Stimulated activated CD4-positive, alpha-beta T cell treated with anti-CD3 and anti-CD28 coated beads, Interleukin-4, amount 100 ng/mL, for 48 hours (primary cell): ENCODE data around the gene RTN4R.
"Not testable (repeated sequence)": the region's sequence is repeated elsewhere in the genome, so short reads cannot be mapped to it uniquely, and the experiment has no call there.

ENCODE experiments used
- DNase-seq, 2 donors: peaks; one replicate each; pipeline ENCODE4 v3.0.0-alpha.2; 2020; ENCODE audit warnings: low read depth in 2 of 2

RTN4R gene

DNA sequence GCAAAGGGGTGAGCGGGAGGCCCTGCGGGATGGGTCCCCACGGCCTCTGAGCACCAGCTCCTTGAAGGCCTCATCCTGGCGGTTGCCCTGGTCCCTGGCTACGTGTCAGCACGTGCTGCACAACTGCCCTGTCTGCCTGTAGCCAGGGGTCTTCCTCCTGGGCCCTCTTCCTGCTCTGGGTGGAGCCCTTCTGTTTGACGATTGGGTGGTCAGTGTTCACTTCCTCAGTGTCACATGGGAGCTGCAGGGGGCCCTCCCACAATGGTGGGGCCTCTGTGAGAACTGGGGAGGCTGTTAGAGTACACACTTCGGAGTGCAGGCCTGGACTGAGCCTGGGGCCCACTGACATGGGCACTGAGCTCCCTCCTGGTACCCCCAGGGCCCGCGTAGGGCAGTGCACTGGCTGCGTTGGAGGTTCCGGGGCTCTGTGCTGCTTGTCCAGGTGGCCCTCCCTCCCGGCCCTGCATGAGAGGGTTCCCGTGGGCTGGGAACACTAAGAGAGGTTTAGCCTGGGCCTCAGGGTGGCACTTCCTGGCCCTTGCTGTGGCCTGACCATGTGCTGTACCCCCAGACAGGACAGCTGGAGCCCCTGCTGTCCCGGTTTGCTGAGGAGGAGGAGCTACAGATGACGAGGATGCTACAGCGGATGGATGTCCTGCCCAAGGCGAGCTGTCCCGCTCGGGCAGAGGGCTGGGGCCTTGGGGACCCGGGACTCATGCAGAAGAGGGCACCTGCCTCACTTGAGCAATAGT, 38.0 kb upstream of the RTN4R start:
- DNase-seq: no peak

DNA sequence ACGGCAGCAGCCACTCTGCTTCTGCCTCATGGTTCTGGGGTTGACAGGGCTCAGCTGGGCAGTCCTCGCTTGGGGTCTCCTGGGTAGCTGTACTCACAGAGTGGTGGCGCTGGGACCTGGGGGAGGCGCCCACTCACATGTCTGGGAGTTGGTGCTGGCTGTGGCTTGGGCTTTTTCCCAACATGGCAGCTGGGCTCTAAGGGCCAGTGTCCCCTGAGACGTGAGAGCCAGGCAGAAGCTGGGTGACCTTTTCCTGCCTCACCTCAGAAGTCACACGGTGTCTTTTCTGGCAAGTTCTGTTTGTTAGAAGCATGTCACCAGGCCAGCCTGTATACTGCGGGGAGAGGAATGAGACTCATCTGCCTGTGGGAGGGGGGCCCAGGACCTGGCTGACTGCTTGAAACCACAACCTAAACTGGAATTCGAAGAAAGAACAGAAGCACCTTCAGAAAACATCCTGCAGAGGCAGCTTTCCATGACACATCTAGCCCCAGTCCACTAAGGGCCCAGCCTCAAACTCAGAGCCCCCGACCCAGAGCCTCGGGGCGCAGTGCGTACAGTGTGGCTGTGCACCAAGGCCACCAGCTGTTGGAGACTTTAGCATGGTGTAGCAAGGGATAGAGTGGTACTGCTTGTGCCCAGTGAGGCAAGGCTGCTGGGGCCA, 37.2 kb upstream of the RTN4R start:
- not testable (repeated sequence) for DNase-seq

DNA sequence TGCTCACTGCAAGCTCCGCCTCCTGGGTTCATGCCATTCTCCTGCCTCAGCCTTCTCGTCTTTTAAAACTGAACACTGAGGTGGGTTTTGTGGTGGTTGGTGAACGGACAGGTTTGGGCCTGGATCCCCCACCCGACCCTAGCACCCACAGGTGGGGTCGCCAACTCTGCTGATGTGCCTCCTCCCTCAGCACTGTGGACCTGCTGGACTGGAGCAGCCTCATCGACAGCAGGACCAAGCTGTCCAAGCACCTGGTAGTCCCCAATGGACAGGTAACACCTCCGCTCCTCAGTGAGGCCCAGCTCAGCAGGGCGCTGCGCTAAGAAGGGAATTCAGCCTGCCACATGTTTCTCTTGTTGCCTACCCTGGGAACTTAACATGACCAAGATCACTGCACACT, 36.5 kb upstream of the RTN4R start:
- DNase-seq: no peak

DNA sequence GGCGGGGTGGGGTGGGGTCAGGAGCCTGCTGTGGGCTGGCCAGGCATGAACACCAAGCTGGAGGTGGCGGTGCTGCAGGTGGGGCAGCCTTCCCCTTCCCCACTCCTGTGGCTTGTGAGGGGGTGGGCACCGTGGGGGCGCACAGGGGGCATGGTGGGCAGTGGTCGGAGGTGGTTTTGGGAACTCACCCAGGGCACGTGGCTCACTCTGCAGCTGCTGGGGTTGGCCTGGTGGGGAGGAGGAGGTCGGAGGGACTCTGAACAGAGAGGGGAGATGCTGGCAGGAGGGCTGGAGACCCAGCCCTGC, 35.1 kb upstream of the RTN4R start:
- DNase-seq: not testable (repeated sequence)

DNA sequence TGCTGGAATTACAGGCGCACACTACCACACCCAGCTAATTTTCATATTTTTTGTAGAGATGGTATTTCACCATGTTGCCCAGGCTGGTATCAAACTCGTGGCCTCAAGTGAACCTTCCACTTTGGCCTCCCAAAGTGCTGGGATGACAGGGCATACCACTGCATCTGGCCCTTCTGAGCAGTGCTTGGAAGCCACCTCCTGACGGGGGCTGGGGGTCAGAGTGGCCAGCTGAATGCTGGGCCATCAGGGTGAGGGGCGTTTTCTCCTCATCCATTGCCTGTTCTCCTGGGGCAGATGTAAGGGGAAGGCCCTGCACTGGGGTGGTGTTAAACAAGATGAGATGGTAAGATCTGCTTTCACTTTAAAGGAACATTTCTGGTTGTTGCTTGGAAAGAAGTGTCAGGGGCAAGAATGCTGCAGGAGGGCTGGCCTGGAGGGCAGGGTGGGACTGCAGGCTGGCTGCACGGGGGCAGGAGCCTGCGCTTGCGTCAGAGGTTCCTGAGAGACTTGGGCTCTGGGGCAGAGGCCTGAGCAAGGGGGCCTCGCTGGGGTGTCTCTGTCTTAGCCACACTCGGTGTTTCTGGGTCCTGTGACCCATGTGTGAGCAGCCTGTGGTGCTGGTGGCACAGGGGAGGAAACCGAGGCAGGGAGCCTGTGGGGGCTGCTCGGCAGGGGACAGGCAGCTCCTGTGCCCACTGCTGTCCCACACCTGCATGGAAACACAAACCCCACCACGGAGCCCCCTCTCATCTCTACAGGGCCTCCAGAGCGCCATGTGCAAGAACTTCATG, 34.5 kb upstream of the RTN4R start:
- no peak for DNase-seq

DNA sequence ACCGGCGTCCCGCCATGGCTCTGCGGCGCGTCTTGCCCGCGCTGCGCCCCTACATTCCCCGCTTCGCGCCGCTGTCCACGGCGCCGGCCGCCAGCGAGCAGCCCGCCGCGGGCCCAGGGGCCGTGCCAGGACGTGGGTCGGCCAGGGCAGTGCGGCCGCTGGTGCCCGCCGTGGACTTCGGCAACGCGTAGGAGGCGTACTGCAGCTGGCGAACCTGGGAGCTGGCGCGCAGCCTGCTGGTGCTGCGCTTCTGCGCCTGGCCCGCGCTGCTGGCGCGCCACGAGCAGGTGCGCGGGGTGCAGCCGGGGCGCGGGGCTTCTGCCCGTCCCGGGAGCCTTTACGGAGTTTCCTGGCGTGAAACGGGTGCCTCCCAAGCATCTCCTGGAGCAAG, 31.6 kb upstream of the RTN4R start:
- DNase-seq: no peak

DNA sequence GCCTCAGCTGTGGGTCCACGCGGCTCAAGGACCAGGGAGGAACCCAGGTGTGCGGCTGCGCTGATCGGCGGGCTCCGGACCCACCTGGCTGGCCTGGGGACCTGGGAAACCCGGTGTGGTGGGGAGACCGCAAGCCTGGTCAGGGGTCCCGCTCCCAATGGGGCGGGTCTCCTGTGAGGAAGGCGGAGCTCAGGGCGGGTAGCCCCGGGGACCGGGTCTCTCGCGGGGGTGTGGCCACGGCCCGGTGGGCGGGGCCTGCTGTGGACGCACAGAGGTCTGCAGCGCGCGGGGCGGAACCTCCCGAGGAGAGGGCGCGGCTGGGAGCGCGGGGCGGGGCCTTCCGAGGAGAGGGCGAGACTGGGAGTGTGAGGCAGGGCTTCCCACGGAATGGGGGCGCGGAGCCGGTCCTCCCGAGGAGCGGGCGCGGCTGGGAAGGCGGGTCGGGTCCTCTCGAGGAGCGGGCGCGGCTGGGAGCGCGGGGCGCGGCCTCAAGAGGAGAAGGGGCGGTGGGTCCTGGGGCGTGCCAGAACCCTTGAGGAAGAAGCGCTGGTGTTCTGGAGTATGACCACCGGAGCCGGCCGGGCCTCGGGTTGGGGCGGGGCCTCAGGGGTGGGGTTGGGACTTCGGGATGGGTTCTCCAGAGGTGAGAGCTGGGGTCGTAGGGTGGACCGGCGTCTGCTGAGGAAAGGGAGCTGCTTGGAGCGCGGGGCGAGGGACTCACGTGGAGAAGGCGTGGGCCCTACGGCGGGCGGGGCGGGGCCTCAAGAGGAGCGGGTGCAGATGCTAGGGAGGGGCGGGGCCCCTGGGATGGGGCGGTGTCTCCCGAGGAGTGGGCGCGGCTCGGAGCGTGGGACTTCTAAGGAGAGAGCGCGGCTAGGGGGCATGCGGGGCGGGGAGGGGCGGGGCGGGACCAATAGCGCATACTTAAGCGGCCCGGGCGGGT, 31.0 kb upstream of the RTN4R start:
- peak; percentile 85 to 88 for DNase-seq

DNA sequence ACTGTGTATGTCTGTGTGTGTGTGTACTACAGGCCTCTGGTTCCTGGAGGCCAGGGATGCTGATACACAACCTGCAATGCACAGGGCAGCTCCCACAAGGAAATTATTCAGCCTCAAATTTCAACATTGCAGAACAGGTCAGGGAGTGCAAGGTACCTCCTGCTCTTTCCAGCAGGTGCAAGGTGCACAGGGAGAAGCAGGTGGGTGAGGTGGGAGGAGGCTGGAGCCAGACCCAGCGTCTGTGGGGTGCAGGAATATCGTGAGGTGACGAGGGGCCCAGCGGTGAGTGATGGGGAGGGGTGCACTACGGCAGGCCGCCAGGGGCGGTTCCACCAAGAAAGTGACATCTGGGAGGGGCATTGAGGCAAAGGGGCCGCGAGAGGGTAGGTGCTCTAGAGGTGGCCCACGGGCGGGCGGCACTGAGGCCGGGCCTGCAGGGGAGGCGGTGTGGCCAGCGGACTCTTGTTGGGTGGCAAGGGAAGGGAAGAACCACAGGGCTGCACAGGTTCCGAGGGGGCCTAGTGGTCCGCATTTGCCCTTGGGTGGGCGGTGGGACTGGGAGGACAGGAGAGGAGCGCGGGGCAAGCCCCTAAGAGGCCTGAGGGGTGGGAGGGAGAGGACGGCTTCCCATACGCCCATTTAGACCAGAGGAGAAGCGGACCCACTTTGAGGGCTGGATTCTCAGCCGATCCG, 30.1 kb upstream of the RTN4R start:
- no peak for DNase-seq

DNA sequence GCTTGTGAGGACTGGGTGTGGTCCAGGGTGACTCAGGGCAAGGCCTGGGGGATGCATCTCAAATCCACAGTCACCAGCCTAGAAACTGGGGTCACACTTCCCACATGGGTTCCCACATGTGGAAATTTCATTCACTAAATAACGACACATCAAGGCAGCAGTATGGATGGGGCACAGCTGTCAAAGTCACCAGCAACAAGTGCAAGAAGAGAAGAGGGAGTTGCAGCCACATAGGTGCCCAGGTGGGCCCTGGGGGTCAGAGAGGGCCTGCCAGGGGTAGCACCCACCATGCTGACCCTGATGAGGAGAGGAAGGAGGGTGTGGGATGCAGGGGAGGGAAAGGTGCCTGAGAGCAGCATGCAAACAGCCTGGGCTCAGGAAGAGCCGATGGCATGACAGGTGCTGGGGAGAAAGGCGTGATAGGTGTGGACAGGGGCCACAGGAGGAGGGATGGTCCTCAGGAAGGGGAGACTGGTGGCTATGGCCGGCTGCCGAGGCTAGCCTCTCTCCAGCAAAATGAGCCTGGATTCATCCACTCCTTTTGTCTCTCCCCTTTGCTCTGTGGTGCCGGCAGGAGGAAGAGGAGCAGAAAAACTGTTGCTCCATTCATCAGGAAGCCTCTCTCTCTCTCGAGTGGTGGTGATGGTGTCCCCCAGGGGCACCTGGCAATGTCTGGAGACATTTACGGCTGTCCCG, 29.4 kb upstream of the RTN4R start:
- no peak for DNase-seq

DNA sequence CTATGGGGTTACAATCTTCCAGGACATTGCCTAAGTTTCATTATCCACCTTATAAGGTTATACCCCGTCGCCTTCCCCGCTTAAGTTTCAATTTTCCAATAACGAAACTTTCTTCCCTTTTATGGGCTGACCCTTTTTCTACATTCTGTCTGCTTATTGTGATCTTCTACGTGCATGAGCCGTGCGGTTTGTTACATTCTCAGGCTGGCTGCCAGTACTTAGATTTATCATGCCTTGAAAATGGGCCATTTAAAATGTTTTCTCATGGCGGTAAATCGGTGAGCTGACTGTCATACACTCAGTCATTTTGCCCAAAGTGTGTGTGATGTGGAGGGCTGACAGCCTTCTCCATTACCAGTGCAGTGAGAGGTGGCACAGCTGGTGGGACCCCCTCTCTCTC, 28.5 kb upstream of the RTN4R start:
- no peak for DNase-seq

DNA sequence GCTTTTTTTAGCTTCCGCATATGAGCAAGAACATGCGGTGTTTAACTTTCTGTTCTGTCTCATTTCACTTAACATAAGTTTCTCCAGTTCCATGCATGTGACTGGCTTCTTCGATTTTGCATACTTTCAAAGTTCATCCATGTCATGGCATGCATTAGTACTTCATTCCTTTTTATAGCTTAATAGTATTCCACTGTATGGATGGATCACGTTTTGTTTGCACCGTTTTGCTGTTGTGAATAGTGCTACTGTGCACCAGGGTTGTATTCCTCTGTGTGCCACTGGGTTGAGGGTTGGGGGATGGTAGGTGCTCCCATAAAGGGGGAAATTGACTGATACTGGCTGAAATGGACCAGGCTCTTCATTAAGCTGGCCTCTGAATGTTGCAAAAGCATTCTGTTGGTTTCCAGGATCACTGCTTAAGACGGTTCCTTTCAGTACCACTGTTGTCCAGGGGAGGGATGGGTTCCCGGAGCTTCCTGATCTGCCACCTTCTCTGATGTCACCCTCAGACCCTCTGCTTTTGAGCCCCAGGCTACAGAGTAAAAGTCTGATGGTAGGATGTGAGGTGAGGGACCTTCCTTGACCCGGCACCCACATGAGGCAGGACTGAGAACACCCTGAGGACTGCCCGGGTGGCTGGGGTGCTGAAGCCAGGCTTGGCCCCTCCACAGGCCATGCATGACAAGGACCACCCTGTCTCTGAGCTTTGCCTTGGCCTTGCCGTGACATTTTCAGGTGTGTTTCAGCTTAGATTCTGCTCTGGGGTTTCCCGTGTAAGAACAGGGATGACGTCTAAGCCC, 27.3 kb upstream of the RTN4R start:
- DNase-seq: no peak

DNA sequence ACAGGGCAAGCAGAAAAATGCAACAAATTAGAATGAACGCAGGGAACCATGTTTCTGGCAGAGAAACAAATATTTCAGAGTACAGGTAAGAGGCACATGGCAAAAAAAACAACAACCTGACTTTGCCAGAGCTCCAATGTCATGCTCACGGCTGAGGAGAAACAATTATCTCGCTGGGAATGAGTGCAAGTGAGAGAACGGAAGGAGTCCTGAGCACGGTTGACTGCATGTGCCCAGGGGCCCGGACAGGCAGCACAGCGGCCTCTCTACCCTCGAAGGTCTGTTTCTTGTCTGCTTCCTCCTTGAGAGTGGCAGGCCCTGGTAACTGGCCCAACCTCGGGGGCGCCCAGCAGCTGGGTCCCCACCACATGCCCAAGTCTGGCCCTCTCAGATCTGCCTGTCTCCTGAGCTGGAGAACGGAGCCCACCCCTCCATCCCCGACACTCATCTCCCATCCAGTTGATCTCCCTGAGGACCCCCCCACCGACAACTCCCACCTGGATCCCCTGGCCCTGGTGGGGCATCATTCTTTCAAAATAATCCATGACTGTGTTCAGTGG, 24.6 kb upstream of the RTN4R start:
- DNase-seq: no peak

DNA sequence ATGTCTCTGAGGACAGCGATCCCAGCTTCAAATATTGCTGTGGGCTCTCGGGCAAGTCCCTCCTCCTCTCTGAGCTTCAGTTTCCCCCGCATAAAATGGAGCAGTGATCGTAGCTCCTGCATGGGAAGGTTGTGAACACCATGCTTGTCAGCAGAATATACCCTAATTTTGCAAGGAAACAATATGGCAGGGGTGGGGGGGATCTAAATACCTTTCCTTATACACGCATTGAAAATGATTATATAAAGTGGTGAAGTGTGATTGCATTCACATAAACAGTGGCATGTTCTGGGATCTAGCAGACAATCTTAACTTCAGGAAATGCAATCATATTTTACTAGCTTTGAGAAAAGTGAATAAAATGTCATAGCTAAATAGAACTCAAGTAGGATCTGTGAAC, 24.0 kb upstream of the RTN4R start:
- no peak for DNase-seq

DNA sequence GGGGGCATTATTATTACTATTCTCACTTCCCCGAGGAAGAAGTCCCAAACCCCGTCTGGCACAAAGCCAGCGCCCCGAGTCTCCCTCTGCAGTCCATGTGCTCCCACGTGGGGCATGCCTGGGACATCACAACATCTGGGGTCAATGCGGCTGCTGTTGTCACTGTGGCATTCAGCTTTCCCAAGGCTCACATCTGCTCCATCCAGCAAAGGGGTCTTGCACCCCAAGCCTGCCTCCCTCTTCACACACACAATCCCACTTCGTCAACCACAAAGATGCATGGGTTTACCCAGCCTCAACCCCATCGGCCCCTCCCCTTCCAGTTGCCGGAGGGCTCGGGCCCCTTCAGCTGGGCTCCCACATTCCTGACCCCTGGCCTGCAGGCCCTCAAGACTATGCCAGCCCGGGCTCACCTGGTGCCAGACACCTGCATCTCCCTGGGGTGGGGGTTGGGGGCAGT, 23.5 kb upstream of the RTN4R start:
- no peak for DNase-seq

DNA sequence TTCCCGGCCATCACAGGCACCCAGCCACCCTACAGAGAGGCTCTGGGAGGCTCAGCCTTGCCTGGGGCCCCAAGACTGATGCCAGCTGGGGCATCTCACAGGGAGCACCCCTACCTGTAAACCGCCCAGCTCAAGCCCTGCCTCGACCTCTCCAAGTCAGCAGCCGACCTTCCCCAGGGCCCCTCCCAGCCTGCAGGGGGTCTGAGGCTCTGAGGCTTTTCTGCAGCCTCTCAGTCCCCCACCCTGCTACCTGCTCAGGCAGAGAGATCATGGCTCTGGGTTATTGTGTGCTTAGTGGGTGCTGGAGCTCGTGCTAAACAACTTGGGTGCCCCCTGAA, 23.1 kb upstream of the RTN4R start:
- no peak for DNase-seq

DNA sequence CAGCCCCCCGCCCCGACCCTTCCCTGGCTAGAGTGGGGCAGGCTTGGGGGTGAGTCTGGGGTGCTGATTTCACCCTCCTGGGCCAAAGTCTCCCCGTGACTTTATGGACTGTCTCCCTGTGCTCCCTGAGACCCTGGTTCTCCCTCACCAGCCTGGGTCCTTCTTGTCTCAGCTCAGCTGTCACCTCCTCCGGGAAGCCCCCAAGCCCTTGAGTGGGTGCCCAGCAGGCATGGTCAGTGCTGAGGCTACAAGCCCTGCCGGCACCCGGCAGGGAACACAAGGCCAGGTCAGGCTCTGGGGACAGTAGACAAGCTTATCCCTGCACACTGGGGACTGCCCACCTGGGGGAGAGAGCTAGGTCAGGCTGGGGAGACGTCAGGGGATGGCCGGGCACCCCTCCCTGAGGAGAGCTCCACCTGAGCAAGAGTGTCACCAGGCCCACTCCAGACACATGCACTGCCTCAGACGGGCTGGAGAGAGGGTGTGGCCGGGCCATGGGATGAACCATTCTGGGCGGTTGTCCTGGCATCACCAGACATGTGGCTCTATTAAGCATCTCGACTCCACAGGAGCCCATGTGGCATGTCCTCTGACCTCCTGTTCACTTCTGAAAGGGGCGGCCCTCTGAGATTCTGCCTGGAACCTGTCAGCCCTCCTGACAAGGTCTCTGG, 22.6 kb upstream of the RTN4R start:
- no peak for DNase-seq

DNA sequence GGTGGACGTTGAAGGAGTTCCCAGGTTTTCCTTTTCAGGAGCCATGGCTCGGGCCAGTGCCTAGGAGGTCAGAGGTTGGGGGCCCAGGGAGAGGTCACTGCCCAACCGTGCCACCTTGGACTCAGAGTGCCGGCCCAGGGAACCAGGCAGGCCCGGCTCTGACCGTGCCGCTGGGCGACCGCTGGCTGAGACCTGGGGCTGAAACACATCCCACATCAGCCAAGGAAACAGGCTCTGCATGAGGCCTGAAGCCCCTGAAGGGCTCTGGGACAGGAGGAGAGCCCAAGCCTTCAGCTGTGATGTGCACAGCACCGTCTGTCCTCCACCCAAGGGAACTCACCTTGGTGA, 21.9 kb upstream of the RTN4R start:
- no peak for DNase-seq

DNA sequence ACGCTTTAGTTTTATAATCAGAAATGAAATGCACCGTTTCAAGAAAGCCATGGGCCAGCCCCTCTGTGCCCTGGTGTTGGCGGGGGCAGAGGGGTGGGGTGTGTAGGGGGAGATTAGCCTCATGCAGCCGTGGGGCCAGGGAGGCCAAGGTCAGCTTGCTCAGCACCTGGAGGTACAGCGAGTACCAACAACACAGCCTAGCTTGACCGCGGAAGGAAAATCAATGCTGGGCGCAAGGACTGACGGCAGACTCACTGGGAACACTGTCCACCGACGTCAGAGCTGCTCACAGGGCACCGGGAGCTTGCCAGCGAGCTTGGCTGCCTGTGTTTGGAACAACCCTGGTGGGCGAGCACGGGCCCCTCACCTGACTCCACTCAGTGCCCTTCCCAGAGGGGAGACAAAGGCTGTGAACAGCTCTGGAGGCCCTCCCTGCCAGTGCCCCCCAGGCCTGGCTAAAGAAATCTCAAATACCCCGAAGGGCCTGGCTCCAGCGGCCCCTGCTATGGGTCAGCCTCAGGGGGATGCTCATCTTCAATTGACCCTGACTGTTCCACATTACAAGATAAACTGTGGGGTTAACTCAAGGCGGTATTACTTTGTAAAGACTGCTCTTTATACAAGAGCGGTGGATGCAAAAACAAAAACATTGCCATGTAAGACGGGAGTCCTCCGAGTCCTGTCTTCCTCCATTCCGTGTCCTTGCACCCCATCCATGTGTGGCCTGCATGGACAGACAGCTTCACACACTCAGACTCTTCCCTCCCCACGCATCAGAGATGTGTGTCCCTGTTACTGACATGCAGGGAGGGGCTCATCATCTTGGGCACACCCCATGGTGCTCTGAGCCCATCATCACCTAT, 21.3 kb upstream of the RTN4R start:
- not testable (repeated sequence) for DNase-seq
